Activated gamma-delta T cell treated with Interleukin-2 at 50 U/mL for 16 hours (primary cell): ENCODE results near the gene EID2.

ENCODE experiments used
- DNase-seq: peaks from one replicate; pipeline ENCODE4 v3.0.0-alpha.2; 2020

Gene EID2

GRCh38 chr19:39533003-39533512 is 6.9 kb downstream of the EID2 start:
- no peak for DNase-seq

GRCh38 chr19:39532233-39533002 is 7.5 kb downstream of the EID2 start, which contains the start of gene EID2B:
Gene EID2B (minus strand): TSS chr19:39532852. CDS start chr19:39532802, 50 bp downstream.
- peak; percentile 93 for DNase-seq

GRCh38 chr19:39531834-39532232 is 8.1 kb downstream of the EID2 start:
- DNase-seq: no peak

- DNase-seq: no peak
These were observed 14.8 kb downstream of the EID2 start for GRCh38 chr19:39525205-39525604.

- DNase-seq: no peak
These were observed 15.5 kb downstream of the EID2 start for GRCh38 chr19:39524495-39524894.

GRCh38 chr19:39520541-39521484 is 19.1 kb downstream of the EID2 start:
- DNase-seq: no peak

- no peak for DNase-seq
These were observed 21.0 kb downstream of the EID2 start for GRCh38 chr19:39518975-39519374.

GRCh38 chr19:39518458-39518857 is 21.5 kb downstream of the EID2 start:
- no peak for DNase-seq

GRCh38 chr19:39517432-39517831 is 22.5 kb downstream of the EID2 start:
- no peak for DNase-seq

- no peak for DNase-seq
These were observed 23.7 kb downstream of the EID2 start for GRCh38 chr19:39516270-39516669.

- DNase-seq: no peak
These were observed 24.3 kb downstream of the EID2 start for GRCh38 chr19:39515551-39516191.

GRCh38 chr19:39514840-39515550 is 25.0 kb downstream of the EID2 start, which contains the start of gene SELENOV:
Gene SELENOV (plus strand): TSS chr19:39515139. CDS start chr19:39515213, 74 bp downstream.
- peak; percentile 23 for DNase-seq

- DNase-seq: no peak
These were observed 27.0 kb downstream of the EID2 start for GRCh38 chr19:39512988-39513387.

- no peak for DNase-seq
These were observed 30.7 kb downstream of the EID2 start for GRCh38 chr19:39509233-39509632.

GRCh38 chr19:39508629-39509028 is 31.3 kb downstream of the EID2 start:
- no peak for DNase-seq

GRCh38 chr19:39507715-39508364 is 32.1 kb downstream of the EID2 start:
- no peak for DNase-seq

- DNase-seq: no peak
These were observed 32.8 kb downstream of the EID2 start for GRCh38 chr19:39506944-39507714.

GRCh38 chr19:39506598-39506943 is 33.4 kb downstream of the EID2 start:
- no peak for DNase-seq

GRCh38 chr19:39502640-39503417 is 37.1 kb downstream of the EID2 start:
- peak; percentile 65 for DNase-seq

- DNase-seq: no peak
These were observed 38.6 kb downstream of the EID2 start for GRCh38 chr19:39501340-39501739.
